IMR-90 (cell line): Measurements from ENCODE around the gene JPH3. TPM values are rescaled to one million over a fixed set of nuclear protein-coding genes. Genes with fewer than 3 reads are reported as not detected.

ENCODE experiments used
- ATAC-seq: fragments of 200-7000 bp; cut with Tn5 transposase; 2 replicates; pipeline ENCODE4 v1.9.1; 2020; ENCODE audit warnings: low read depth, mild to moderate bottlenecking, moderate library complexity
- BruUV-seq: library from RNA; stranded (reverse); fragments of 400-500 nt; replicated peaks from 2 replicates; lab custom pipeline; 2021; lab: Mats Ljungman, UMichigan
- CTCF ChIA-PET: fragments of 300-600 bp; formaldehyde crosslinking; extraction: SDS; loops from one replicate; lab custom pipeline; 2021; ENCODE audit warnings: antibody characterized with exemption; lab: Yijun Ruan, JAX
- POLR2A ChIA-PET: fragments of 300-600 bp; sonication (Branson Sonifier 250); formaldehyde crosslinking; loops from one replicate; lab custom pipeline; 2022; ENCODE audit warnings: antibody characterized with exemption; ENCODE audit not compliant: unreplicated experiment; lab: Charles Lee
- DNase-seq: peaks from one replicate; pipeline ENCODE4 v3.0.0; 2013
- H2AFZ ChIP-seq: replicated peaks from 2 replicates; pipeline ENCODE3; 2013; ENCODE audit warnings: low read length, mild to moderate bottlenecking; ENCODE audit not compliant: poor library complexity
- H2AK5ac ChIP-seq: 2 replicates; pipeline ENCODE4 v1.6.1; 2013; ENCODE audit warnings: low read depth, low read length, inconsistent platforms
- H2AK9ac ChIP-seq: replicated peaks from 2 replicates; pipeline ENCODE3; 2013; ENCODE audit warnings: mild to moderate bottlenecking, low read depth, low read length, moderate library complexity; ENCODE audit not compliant: poor library complexity
- H2BK120ac ChIP-seq: 2 replicates; pipeline ENCODE4 v1.6.1; 2013; ENCODE audit warnings: low read depth, low read length, inconsistent platforms
- H2BK15ac ChIP-seq: 3 replicates; pipeline ENCODE4 v1.6.1; 2013; ENCODE audit warnings: low read depth, low read length, inconsistent platforms
- H2BK20ac ChIP-seq: 2 replicates; pipeline ENCODE4 v1.6.1; 2013; ENCODE audit warnings: low read depth, mild to moderate bottlenecking, inconsistent platforms, low read length, moderate library complexity
- H2BK5ac ChIP-seq: 2 replicates; pipeline ENCODE4 v1.6.1; 2013; ENCODE audit warnings: mild to moderate bottlenecking, low read depth, low read length, inconsistent platforms; ENCODE audit not compliant: poor library complexity, severe bottlenecking
- H3K14ac ChIP-seq: replicated peaks from 2 replicates; pipeline ENCODE4 v1.6.1; 2013; ENCODE audit warnings: low read depth, low read length, inconsistent platforms
- H3K18ac ChIP-seq: 2 replicates; pipeline ENCODE4 v1.6.1; 2013; ENCODE audit warnings: low read depth, low read length, control low read depth
- H3K23ac ChIP-seq: 2 replicates; pipeline ENCODE4 v1.6.1; 2013; ENCODE audit warnings: low read depth, low read length, inconsistent platforms
- H3K27ac ChIP-seq: 2 replicates; pipeline ENCODE4 v1.5.1; 2013; ENCODE audit warnings: mild to moderate bottlenecking, control low read depth, low read length; ENCODE audit not compliant: insufficient read depth
- H3K27me3 ChIP-seq: 2 replicates; pipeline ENCODE4 v1.6.1; 2013; ENCODE audit warnings: low read length; ENCODE audit not compliant: control insufficient read depth, insufficient read depth
- H3K36me3 ChIP-seq: 2 replicates; pipeline ENCODE4 v1.6.1; 2013; ENCODE audit warnings: low read length, mixed read lengths; ENCODE audit not compliant: control insufficient read depth, insufficient read depth
- H3K4ac ChIP-seq: 2 replicates; pipeline ENCODE4 v1.6.1; 2013; ENCODE audit warnings: low read depth, low read length, inconsistent platforms
- H3K4me1 ChIP-seq: 2 replicates; pipeline ENCODE4 v1.6.1; 2013; ENCODE audit warnings: low read length, mixed read lengths; ENCODE audit not compliant: control insufficient read depth, insufficient read depth
- H3K4me2 ChIP-seq: 2 replicates; pipeline ENCODE4 v1.6.1; 2013; ENCODE audit warnings: low read depth, mild to moderate bottlenecking, control low read depth, low read length, moderate library complexity
- H3K4me3 ChIP-seq: 2 replicates; pipeline ENCODE4 v1.5.1; 2013; ENCODE audit warnings: low read depth, mild to moderate bottlenecking, control low read depth, low read length, moderate library complexity; ENCODE audit not compliant: insufficient read depth
- H3K56ac ChIP-seq: 2 replicates; pipeline ENCODE4 v1.6.1; 2013; ENCODE audit warnings: low read length, inconsistent platforms; ENCODE audit not compliant: insufficient read depth; ENCODE audit errors: extremely low read depth
- H3K79me1 ChIP-seq, 2 experiments: 2 replicates each; pipeline ENCODE4 v1.6.1; 2013; ENCODE audit warnings: low read length in 2 of 2, inconsistent platforms in 1 of 2, low read depth in 1 of 2
- H3K9ac ChIP-seq: 2 replicates; pipeline ENCODE4 v1.6.1; 2013; ENCODE audit warnings: low read depth, low read length, control low read depth
- H3K9me1 ChIP-seq: 2 replicates; pipeline ENCODE4 v1.6.1; 2013; ENCODE audit warnings: low read length, inconsistent platforms; ENCODE audit not compliant: insufficient read depth
- H3K9me3 ChIP-seq: 2 replicates; pipeline ENCODE4 v1.6.1; 2013; ENCODE audit warnings: low read length; ENCODE audit not compliant: control insufficient read depth, insufficient read depth
- H4K20me1 ChIP-seq: 2 replicates; pipeline ENCODE4 v1.6.1; 2013; ENCODE audit warnings: low read length, inconsistent platforms; ENCODE audit not compliant: insufficient read depth
- H4K5ac ChIP-seq: 2 replicates; pipeline ENCODE4 v1.6.1; 2013; ENCODE audit warnings: mild to moderate bottlenecking, low read depth, low read length, control low read depth
- H4K8ac ChIP-seq, 2 experiments: 2 replicates each; pipeline ENCODE4 v1.6.1; 2013; ENCODE audit warnings: low read depth in 2 of 2, low read length in 2 of 2, control low read depth in 1 of 2, inconsistent platforms in 1 of 2
- H4K91ac ChIP-seq: 2 replicates; pipeline ENCODE4 v1.6.1; 2013; ENCODE audit warnings: low read depth, low read length, inconsistent platforms; ENCODE audit not compliant: insufficient read depth
- MAFK ChIP-seq: IDR thresholded peaks from 2 replicates; pipeline ENCODE4 v1.6.1; 2012; ENCODE audit warnings: low read depth, low read length, improper control_type of control experiment
- MAZ ChIP-seq: IDR thresholded peaks from 2 replicates; pipeline ENCODE4 v1.6.1; 2012; ENCODE audit warnings: low read depth, mild to moderate bottlenecking, low read length, improper control_type of control experiment, moderate library complexity, borderline replicate concordance
- RFX5 ChIP-seq: IDR thresholded peaks from 2 replicates; pipeline ENCODE4 v1.8.0; 2012; ENCODE audit warnings: low read depth, mild to moderate bottlenecking, low read length, moderate library complexity
- SMC3 ChIP-seq: fragments of 150-350 bp; IDR thresholded peaks from 2 replicates; pipeline ENCODE4 v1.6.1; 2016; ENCODE audit warnings: low read depth, mild to moderate bottlenecking, antibody characterized with exemption, low read length, moderate library complexity
- WGBS, 2 experiments: methylation state at CpG; one replicate each; pipeline versions ENCODE4 v1.1.5 to v1.1.7; 2013; ENCODE audit warnings: missing lambda C conversion rate in 2 of 2; ENCODE audit not compliant: insufficient read length in 1 of 2; ENCODE audit errors: extremely low coverage in 2 of 2; 5-methylcytosine and 5-hydroxymethylcytosine counted together
- dilution Hi-C: fragments of 300-500 bp; cut with HindIII; formaldehyde crosslinking; loops from one replicate; pipeline ENCODE4 v1.14.3; 2018; ENCODE audit warnings: low sequenced_read_pairs; ENCODE audit not compliant: unreplicated experiment
- in situ Hi-C: fragments of 300-500 bp; cut with MboI; formaldehyde crosslinking; loops from 3 replicates; pipeline ENCODE4 v1.14.3; 2019; ENCODE audit warnings: low sequenced_read_pairs, inconsistent platforms, mixed read lengths
- intact Hi-C: fragments of 100-400 bp; cut with micrococcal nuclease; formaldehyde crosslinking; loops from 2 replicates; pipeline ENCODE4 v1.10.0; 2022
- polyA plus RNA-seq, 3 experiments: library from polyadenylated mRNA; depleted of rRNA; stranded (reverse); fragments of >200 nt; gene quantifications; 2 replicates each; pipeline ENCODE4 v1.2.3, GENCODE V29; 2012; ENCODE audit warnings: low replicate concordance in 1 of 3
- total RNA-seq: library from RNA; depleted of rRNA; stranded (reverse); fragments of >200 nt; gene quantifications from 2 replicates; pipeline ENCODE4 v1.2.3, GENCODE V29; 2012

Gene JPH3
- total and polyA plus RNA-seq, 2 of the 4 experiments (the other 2 are of a cell fraction), result 0.03 TPM; not detected in 1

GRCh38 chr16:87698241-87698640 is 95.9 kb downstream of the JPH3 start:
- Histone ChIP-seq H2AK5ac (no peak overlapping the region), H2BK15ac (no peak overlapping the region), H2BK20ac (no peak overlapping the region), H3K9me1 (no peaks in the 10 kb centered on the region), H3K4ac (no peak overlapping the region), H3K79me1 (no peaks in the 10 kb centered on the region), H3K4me3 (no peak overlapping the region), H3K27me3 (no peaks in the 10 kb centered on the region), H4K5ac (no peak overlapping the region), H3K23ac (no peak overlapping the region), H2AFZ (no peak overlapping the region), H4K20me1 (peaks cover 3% of the 10 kb centered on the region), H2BK120ac (no peak overlapping the region), H4K91ac (no peak overlapping the region), H3K9me3 (no peaks in the 10 kb centered on the region), H3K27ac (no peak overlapping the region), H3K56ac (no peak overlapping the region), H3K14ac (no peak overlapping the region), H3K18ac (no peak overlapping the region), H2AK9ac (no peak overlapping the region), H3K4me1 (no peaks in the 10 kb centered on the region), H2BK5ac (no peak overlapping the region), H3K4me2 (no peak overlapping the region), H3K36me3 (peaks cover 14% of the 10 kb centered on the region), H4K8ac (no peak overlapping the region), H3K9ac (no peak overlapping the region)
- CTCF ChIA-PET, result no interaction called here
- in situ Hi-C loops, result no loop called here
- ATAC-seq (no peak), DNase-seq (no peak)
- BruUV-seq, result TSS peak; percentile 18
- no peak for TF ChIP-seq SMC3
- TF ChIP-seq MAFK, result no peak
- TF ChIP-seq MAZ, result no peak
- TF ChIP-seq RFX5, result no peak
- WGBS, 2 experiments, result no CpG with 5 or more reads among the region's 7 CpGs
- dilution Hi-C loops, result no loop called here
- POLR2A ChIA-PET, result no interaction called here
- intact Hi-C loops, result no loop called here
